Neutrophil (primary cell): Measurements from ENCODE around the gene SLC2A5.

Experiments used
- H3K27ac ChIP-seq: fragments of 200-600 bp; sonication (generic); 2 replicates; pipeline ENCODE4 v1.5.1; 2016; ENCODE audit warnings: mild to moderate bottlenecking, moderate library complexity
- H3K27me3 ChIP-seq: fragments of 200-600 bp; sonication (generic); 2 replicates; pipeline ENCODE4 v1.6.0; 2016; ENCODE audit warnings: mild to moderate bottlenecking
- H3K36me3 ChIP-seq: fragments of 200-600 bp; sonication (generic); 2 replicates; pipeline ENCODE4 v1.5.1; 2017
- H3K4me1 ChIP-seq, 2 experiments: fragments of 200-600 bp in 1 of 2; sonication (generic) in 1 of 2; 1 replicate in 1 of 2; 2 replicates in 1 of 2; pipeline versions ENCODE4 v1.5.1 to v1.6.1; 2013 to 2016; ENCODE audit warnings: low read depth in 1 of 2, low read length in 1 of 2, mild to moderate bottlenecking in 1 of 2, moderate library complexity in 1 of 2; ENCODE audit not compliant: control insufficient read depth in 1 of 2, insufficient read depth in 1 of 2
- H3K4me3 ChIP-seq, 2 experiments: fragments of 200-600 bp in 1 of 2; sonication (generic) in 1 of 2; 1 replicate in 1 of 2; 2 replicates in 1 of 2; pipeline ENCODE4 v1.5.1; 2013 to 2016; ENCODE audit warnings: low read depth in 1 of 2, low read length in 1 of 2, mild to moderate bottlenecking in 1 of 2, moderate library complexity in 1 of 2
- H3K9me3 ChIP-seq: fragments of 200-600 bp; sonication (generic); 2 replicates; pipeline ENCODE4 v1.5.1; 2016
- TF ChIP-seq, protein P1 (sequence below): fragments of 200-600 bp; sonication (generic); IDR thresholded peaks from 2 replicates; pipeline ENCODE4 v1.5.1; 2016; ENCODE audit warnings: antibody characterized with exemption

Gene SLC2A5

GRCh38 chr1:9086796-9087195 lies 17.4 kb upstream of the SLC2A5 start:
- H3K27me3 ChIP-seq, result no peaks in the 10 kb centered on the region
- peaks cover 100% of the 10 kb centered on the region in 2 experiments for H3K4me1 ChIP-seq
- H3K36me3 ChIP-seq, result no peaks in the 10 kb centered on the region
- TF ChIP-seq, protein P1, sequence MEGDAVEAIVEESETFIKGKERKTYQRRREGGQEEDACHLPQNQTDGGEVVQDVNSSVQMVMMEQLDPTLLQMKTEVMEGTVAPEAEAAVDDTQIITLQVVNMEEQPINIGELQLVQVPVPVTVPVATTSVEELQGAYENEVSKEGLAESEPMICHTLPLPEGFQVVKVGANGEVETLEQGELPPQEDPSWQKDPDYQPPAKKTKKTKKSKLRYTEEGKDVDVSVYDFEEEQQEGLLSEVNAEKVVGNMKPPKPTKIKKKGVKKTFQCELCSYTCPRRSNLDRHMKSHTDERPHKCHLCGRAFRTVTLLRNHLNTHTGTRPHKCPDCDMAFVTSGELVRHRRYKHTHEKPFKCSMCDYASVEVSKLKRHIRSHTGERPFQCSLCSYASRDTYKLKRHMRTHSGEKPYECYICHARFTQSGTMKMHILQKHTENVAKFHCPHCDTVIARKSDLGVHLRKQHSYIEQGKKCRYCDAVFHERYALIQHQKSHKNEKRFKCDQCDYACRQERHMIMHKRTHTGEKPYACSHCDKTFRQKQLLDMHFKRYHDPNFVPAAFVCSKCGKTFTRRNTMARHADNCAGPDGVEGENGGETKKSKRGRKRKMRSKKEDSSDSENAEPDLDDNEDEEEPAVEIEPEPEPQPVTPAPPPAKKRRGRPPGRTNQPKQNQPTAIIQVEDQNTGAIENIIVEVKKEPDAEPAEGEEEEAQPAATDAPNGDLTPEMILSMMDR, result no peak
- H3K4me3 ChIP-seq, result no peak overlapping the region
- H3K9me3 ChIP-seq, result no peaks in the 10 kb centered on the region
- H3K27ac ChIP-seq, result peak overlapping the region; percentile 86

GRCh38 chr1:9086045-9086444 lies 16.6 kb upstream of the SLC2A5 start:
- TF ChIP-seq, protein P1, result no peak
- no peaks in the 10 kb centered on the region for H3K27me3 ChIP-seq
- peak overlapping the region; percentile 1 to 15 for H3K4me3 ChIP-seq
- no peaks in the 10 kb centered on the region for H3K36me3 ChIP-seq
- peaks cover 95 to 99% of the 10 kb centered on the region in 2 experiments for H3K4me1 ChIP-seq
- peak overlapping the region; percentile 86 for H3K27ac ChIP-seq
- H3K9me3 ChIP-seq, result no peaks in the 10 kb centered on the region

- no peaks in the 10 kb centered on the region for H3K27me3 ChIP-seq
- peak overlapping the region; percentile 1 to 15 for H3K4me3 ChIP-seq
- no peaks in the 10 kb centered on the region for H3K9me3 ChIP-seq
- TF ChIP-seq, protein P1, result no peak
- no peaks in the 10 kb centered on the region for H3K36me3 ChIP-seq
- H3K4me1 ChIP-seq, result peaks cover 89 to 93% of the 10 kb centered on the region in 2 experiments
- peak overlapping the region; percentile 86 for H3K27ac ChIP-seq
Measured at GRCh38 chr1:9085306-9085940, 16.0 kb upstream of the SLC2A5 start.

DNA sequence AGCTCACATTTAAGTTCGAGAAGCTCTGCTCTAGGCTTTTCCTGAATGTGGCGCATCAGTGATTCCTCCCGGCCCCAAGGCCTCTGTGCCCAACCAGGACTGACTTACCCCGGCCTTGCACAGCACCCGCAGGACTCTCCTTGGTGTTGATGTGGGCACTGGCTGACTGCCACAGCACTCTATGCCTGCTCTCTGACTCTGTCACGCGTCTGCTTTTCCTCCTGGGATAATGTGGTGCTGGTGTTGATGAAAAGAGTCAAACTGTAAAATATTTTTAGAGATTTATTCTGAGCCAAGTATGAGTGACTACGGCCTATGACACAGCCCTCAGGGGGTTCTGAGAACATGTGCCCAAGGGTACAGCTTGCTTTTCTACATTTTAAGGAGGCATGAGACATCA lies 15.5 kb upstream of the SLC2A5 start:
- no peaks in the 10 kb centered on the region for H3K36me3 ChIP-seq
- H3K9me3 ChIP-seq, result no peaks in the 10 kb centered on the region
- H3K4me1 ChIP-seq, result peaks cover 86 to 88% of the 10 kb centered on the region in 2 experiments
- H3K4me3 ChIP-seq, result no peak overlapping the region
- peak overlapping the region; percentile 86 for H3K27ac ChIP-seq
- TF ChIP-seq, protein P1, result no peak
- H3K27me3 ChIP-seq, result no peaks in the 10 kb centered on the region

- TF ChIP-seq, protein P1, result no peak
- Histone ChIP-seq H3K36me3 (no peaks in the 10 kb centered on the region), H3K27me3 (no peaks in the 10 kb centered on the region), H3K4me1 (peaks cover 76 to 77% of the 10 kb centered on the region in 2 experiments), H3K4me3 (no peak overlapping the region), H3K27ac (peak overlapping the region; percentile 86), H3K9me3 (no peaks in the 10 kb centered on the region)
Measured at GRCh38 chr1:9081473-9081872, 12.0 kb upstream of the SLC2A5 start.
